ENCODE measurements around the gene GRIK4. TPM values are rescaled to one million over a fixed set of nuclear protein-coding genes. Genes with fewer than 3 reads are reported as not detected.

Gene GRIK4
- total RNA-seq, 2 experiments from 2014 or later = not detected

DNA sequence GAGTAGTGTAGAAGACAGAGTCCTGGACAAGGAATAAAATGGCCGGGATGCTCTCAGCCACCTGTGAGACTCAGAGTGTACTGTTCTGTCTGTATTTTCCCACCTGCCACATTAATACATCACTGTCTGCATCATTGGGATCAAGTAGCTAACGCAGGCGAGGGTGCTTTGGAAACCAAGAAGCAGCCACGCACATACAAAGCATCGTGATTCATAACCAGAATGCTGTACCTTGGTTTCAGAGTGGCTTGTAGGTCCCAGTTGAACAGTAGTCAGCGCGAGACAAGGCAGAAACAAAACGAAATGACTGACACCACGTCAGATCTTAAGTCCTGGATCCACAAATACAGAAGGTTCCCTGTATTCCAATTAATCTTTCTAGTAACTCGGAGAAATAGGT, 198.3 kb downstream of the GRIK4 start:
- no peak overlapping the region for H3K4me3 Mint-ChIP-seq
- H3K4me1 Mint-ChIP-seq (ENCODE audit: low read depth) = no peaks in the 10 kb centered on the region
- DNase-seq = no peak
- Histone ChIP-seq H3K9me3 (ENCODE audit: control insufficient read depth in 1 of 2, insufficient read depth in 1 of 2, low read length in 2 of 2) (peaks cover 0 to 22% of the 10 kb centered on the region in 2 experiments), H3K4me3 (ENCODE audit: low read length) (no peak overlapping the region), H3K36me3 (ENCODE audit: insufficient read depth, low read length) (no peaks in the 10 kb centered on the region), H3K4me1 (ENCODE audit: insufficient read depth, low read length) (no peaks in the 10 kb centered on the region), H3K27ac (ENCODE audit: low read depth in 1 of 2, low read length in 2 of 2) (no peak overlapping the region), H3K27me3 (ENCODE audit: control insufficient read depth in 1 of 2, insufficient read depth in 2 of 2, low read length in 2 of 2) (peaks cover 2 to 10% of the 10 kb centered on the region in 2 experiments)
- peaks cover under 1% of the 10 kb centered on the region for H3K9me3 Mint-ChIP-seq
- intact Hi-C loops (cut with DNase I, micrococcal nuclease) = no loop called here
- CTCF ChIA-PET = no interaction called here
- POLR2A ChIA-PET = no interaction called here
- no peak for ATAC-seq (ENCODE audit: poor library complexity)
- no peak overlapping the region for H3K27ac Mint-ChIP-seq
- H3K27me3 Mint-ChIP-seq = peaks cover 27% of the 10 kb centered on the region
- no peaks in the 10 kb centered on the region for H3K36me3 Mint-ChIP-seq (ENCODE audit: low read depth)
- TF ChIP-seq, protein P1, sequence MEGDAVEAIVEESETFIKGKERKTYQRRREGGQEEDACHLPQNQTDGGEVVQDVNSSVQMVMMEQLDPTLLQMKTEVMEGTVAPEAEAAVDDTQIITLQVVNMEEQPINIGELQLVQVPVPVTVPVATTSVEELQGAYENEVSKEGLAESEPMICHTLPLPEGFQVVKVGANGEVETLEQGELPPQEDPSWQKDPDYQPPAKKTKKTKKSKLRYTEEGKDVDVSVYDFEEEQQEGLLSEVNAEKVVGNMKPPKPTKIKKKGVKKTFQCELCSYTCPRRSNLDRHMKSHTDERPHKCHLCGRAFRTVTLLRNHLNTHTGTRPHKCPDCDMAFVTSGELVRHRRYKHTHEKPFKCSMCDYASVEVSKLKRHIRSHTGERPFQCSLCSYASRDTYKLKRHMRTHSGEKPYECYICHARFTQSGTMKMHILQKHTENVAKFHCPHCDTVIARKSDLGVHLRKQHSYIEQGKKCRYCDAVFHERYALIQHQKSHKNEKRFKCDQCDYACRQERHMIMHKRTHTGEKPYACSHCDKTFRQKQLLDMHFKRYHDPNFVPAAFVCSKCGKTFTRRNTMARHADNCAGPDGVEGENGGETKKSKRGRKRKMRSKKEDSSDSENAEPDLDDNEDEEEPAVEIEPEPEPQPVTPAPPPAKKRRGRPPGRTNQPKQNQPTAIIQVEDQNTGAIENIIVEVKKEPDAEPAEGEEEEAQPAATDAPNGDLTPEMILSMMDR (IDR thresholded peaks at IDR 0.05) = no peak

DNA sequence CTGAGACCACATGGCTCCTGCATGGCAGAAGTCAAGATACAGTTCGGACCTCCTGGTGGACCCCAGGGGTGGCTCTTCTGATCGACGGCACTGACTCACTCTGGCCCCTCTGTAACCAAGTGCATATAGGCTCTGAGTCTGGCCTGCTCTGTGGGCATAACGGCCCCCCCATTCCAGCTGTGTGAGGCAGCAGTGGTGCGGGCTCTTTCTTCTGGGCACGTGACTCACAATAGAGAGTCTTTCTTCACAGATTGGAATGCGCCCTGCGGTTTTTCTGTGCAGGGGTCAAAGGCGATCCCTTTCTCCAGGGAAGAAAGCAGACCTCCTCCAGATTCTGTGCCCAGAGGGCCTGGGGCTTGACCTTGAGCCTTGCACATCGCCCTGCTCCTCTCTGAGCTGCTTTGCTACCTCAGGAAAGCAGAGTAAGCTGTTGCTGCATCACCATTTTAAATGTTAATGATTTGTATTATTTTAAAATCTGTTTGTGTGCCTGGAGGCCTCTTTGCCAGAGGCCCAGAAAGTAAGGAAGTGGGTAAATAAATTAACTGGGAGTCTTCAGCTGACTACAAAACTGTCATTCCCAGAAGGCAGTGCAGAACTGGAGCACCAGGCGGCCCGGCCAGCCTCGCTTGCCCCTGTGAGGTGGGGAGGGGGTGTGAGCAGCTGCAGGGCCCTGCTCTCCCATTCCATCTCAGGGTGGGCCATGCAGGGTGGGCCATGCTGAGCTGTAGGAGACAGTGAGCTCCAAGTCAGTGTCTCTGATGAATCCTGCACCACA, 199.0 kb downstream of the GRIK4 start:
- Mint-ChIP-seq H3K4me1 (ENCODE audit: low read depth) (no peaks in the 10 kb centered on the region), H3K9me3 (no peaks in the 10 kb centered on the region), H3K4me3 (no peak overlapping the region), H3K27ac (no peak overlapping the region), H3K27me3 (peaks cover 35% of the 10 kb centered on the region), H3K36me3 (ENCODE audit: low read depth) (no peaks in the 10 kb centered on the region)
- intact Hi-C loops (cut with DNase I, micrococcal nuclease) = no loop called here
- POLR2A ChIA-PET = no interaction called here
- TF ChIP-seq, protein P1 (IDR thresholded peaks at IDR 0.05) = no peak
- ATAC-seq (ENCODE audit: poor library complexity) (no peak), DNase-seq (no peak)
- Histone ChIP-seq H3K4me3 (ENCODE audit: low read length) (no peak overlapping the region), H3K27me3 (ENCODE audit: control insufficient read depth in 1 of 2, insufficient read depth in 2 of 2, low read length in 2 of 2) (peaks cover 2 to 10% of the 10 kb centered on the region in 2 experiments), H3K27ac (ENCODE audit: low read depth in 1 of 2, low read length in 2 of 2) (no peak overlapping the region), H3K4me1 (ENCODE audit: insufficient read depth, low read length) (no peaks in the 10 kb centered on the region), H3K9me3 (ENCODE audit: control insufficient read depth in 1 of 2, insufficient read depth in 1 of 2, low read length in 2 of 2) (peaks cover 0 to 22% of the 10 kb centered on the region in 2 experiments), H3K36me3 (ENCODE audit: insufficient read depth, low read length) (no peaks in the 10 kb centered on the region)
- CTCF ChIA-PET = no interaction called here

DNA sequence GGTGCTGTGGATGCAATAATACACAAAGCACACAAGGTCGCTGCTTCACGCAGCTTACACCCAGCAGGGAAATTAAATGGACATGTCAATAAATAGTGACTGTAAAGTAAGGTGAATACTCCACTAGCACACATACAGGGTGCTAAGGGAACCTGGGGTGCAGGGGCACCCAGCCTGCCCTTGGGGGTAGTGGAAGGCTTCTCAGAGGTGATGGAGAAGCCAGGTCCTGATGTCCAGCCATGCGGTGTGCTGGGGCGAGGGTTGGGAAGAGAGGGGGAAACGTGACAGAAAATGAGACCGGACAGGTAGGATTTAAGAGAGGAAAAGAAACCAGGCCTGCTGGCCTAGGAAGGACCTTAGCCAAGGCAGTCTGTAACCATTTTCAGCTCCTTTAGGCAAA, 200.5 kb downstream of the GRIK4 start:
- Mint-ChIP-seq H3K4me1 (ENCODE audit: low read depth) (no peaks in the 10 kb centered on the region), H3K36me3 (ENCODE audit: low read depth) (no peaks in the 10 kb centered on the region), H3K27ac (no peak overlapping the region), H3K27me3 (peaks cover 31% of the 10 kb centered on the region), H3K9me3 (no peaks in the 10 kb centered on the region), H3K4me3 (no peak overlapping the region)
- peaks cover 0 to 16% of the 10 kb centered on the region in 2 experiments for H3K9me3 ChIP-seq (ENCODE audit: control insufficient read depth in 1 of 2, insufficient read depth in 1 of 2, low read length in 2 of 2)
- POLR2A ChIA-PET = no interaction called here
- no peak overlapping the region for H3K27ac ChIP-seq (ENCODE audit: low read depth in 1 of 2, low read length in 2 of 2)
- intact Hi-C loops (cut with DNase I, micrococcal nuclease) = no loop called here
- H3K27me3 ChIP-seq (ENCODE audit: control insufficient read depth in 1 of 2, insufficient read depth in 2 of 2, low read length in 2 of 2) = peaks cover 6 to 10% of the 10 kb centered on the region in 2 experiments
- TF ChIP-seq, protein P1 (IDR thresholded peaks at IDR 0.05) = no peak
- no peak for ATAC-seq (ENCODE audit: poor library complexity)
- no peak for DNase-seq
- CTCF ChIA-PET = no interaction called here
- H3K4me1 ChIP-seq (ENCODE audit: insufficient read depth, low read length) = no peaks in the 10 kb centered on the region
- H3K36me3 ChIP-seq (ENCODE audit: insufficient read depth, low read length) = no peaks in the 10 kb centered on the region
- no peak overlapping the region for H3K4me3 ChIP-seq (ENCODE audit: low read length)

Measured in CD4-positive, alpha-beta T cell (primary cell).